ENCODE results near the gene SFTPB. TPM values are rescaled to one million over a fixed set of nuclear protein-coding genes. Genes with fewer than 3 reads are reported as not detected.

The SFTPB gene
- total and polyA plus RNA-seq, 8 donors, result 0.14 to 4,040 (median 1.8) TPM; not detected in 1

- TF ChIP-seq EP300 (IDR thresholded peaks at IDR 0.05), result no peak
- TF ChIP-seq CTCF (IDR thresholded peaks at IDR 0.05), result peak in 6 of 7 experiments; percentile 33 to 99 (median 96)
- TF ChIP-seq POLR2AphosphoS5 (IDR thresholded peaks at IDR 0.05), result peak in 1 of 3 donors; percentile 69
- no peak for TF ChIP-seq POLR2A (IDR thresholded peaks at IDR 0.05)
- intact Hi-C loops (cut with DNase I; ENCODE audit: low total_unique reads), result no loop called here
These were observed 11.0 kb upstream of the SFTPB start for GRCh38 chr2:85678794-85679672.

GRCh38 chr2:85678377-85678776 is 10.4 kb upstream of the SFTPB start:
- peak overlapping the region in 3 of 5 donors; percentile 25 to 55 (median 50) for H3K27ac ChIP-seq
- no peak for DNase-seq

More at GRCh38 chr2:85678794-85679672, 11.0 kb upstream of the SFTPB start:
- 15 to 21% (median 16%) methylated on average over 11 to 25 of the region's 25 CpGs for WGBS, 5 donors
- no peaks in the 10 kb centered on the region for H3K9me3 ChIP-seq
- H3K27ac ChIP-seq, result peak overlapping the region in 3 of 5 donors; percentile 25 to 55 (median 50)
- peaks cover 12 to 18% (median 14%) of the 10 kb centered on the region in 4 donors for H3K4me1 ChIP-seq
- peak overlapping the region in 3 of 4 donors; percentile 1 to 22 (median 15) for H3K4me3 ChIP-seq
- no peaks in the 10 kb centered on the region for H3K27me3 ChIP-seq
- peak; percentile 94 to 98 for DNase-seq
- no peaks in the 10 kb centered on the region for H3K36me3 ChIP-seq

DNA sequence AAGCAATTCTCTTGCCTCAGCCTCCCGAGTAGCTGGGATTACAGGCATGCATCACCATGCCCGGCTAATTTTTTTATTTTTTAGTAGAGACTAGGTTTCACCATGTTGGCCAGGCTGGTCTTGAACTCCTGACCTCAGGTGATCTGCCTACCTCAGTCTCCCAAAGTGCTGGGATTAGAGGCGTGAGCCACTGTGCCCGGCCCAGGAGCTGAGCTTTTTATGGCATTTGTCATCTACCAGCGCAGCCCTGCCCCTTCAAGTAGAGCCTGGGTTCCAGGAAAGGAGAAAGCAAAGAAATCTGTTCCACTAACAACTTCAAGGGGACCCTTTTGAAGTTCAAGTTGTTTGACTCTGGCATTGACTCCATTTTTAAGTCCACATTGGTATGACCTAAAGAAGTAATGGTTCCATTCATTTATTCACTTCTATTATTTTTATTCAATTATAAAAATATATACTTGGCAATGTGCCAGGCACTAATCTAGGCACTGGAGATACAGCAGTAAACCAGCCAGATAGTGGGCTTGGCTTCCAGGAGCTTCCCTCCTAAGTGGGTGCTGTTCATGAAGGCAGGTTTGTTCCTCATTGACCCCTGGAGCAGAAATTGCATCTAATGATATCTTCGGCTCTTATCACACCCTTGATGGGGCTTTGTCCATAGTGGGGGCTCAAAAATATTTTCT is 8.0 kb upstream of the SFTPB start:
- Histone ChIP-seq H3K9me3 (no peaks in the 10 kb centered on the region), H3K4me1 (peaks cover 12 to 18% (median 14%) of the 10 kb centered on the region in 4 donors), H3K4me3 (no peak overlapping the region), H3K36me3 (no peaks in the 10 kb centered on the region), H3K27me3 (no peaks in the 10 kb centered on the region), H3K27ac (no peak overlapping the region)
- WGBS, 5 donors, result 83 to 88% (median 86%) methylated on average over 6 of the region's 6 CpGs
- intact Hi-C loops (cut with DNase I; ENCODE audit: low total_unique reads), result no loop called here
- DNase-seq, result no peak
- TF ChIP-seq POLR2AphosphoS5 (IDR thresholded peaks at IDR 0.05), result no peak
- no peak for TF ChIP-seq POLR2A (IDR thresholded peaks at IDR 0.05)
- no peak for TF ChIP-seq EP300 (IDR thresholded peaks at IDR 0.05)
- no peak for TF ChIP-seq CTCF (IDR thresholded peaks at IDR 0.05)

More at GRCh38 chr2:85678377-85678776, 10.4 kb upstream of the SFTPB start:
- H3K4me3 ChIP-seq, result no peak overlapping the region
- peaks cover 12 to 18% (median 14%) of the 10 kb centered on the region in 4 donors for H3K4me1 ChIP-seq
- H3K36me3 ChIP-seq, result no peaks in the 10 kb centered on the region
- WGBS, 5 donors, result 64 to 76% (median 70%) methylated on average over 3 of the region's 3 CpGs
- no peaks in the 10 kb centered on the region for H3K27me3 ChIP-seq
- TF ChIP-seq EP300 (IDR thresholded peaks at IDR 0.05), result no peak
- TF ChIP-seq POLR2A (IDR thresholded peaks at IDR 0.05), result no peak
- no peak for TF ChIP-seq POLR2AphosphoS5 (IDR thresholded peaks at IDR 0.05)
- TF ChIP-seq CTCF (IDR thresholded peaks at IDR 0.05), result no peak
- H3K9me3 ChIP-seq, result no peaks in the 10 kb centered on the region
- intact Hi-C loops (cut with DNase I; ENCODE audit: low total_unique reads), result no loop called here

DNA sequence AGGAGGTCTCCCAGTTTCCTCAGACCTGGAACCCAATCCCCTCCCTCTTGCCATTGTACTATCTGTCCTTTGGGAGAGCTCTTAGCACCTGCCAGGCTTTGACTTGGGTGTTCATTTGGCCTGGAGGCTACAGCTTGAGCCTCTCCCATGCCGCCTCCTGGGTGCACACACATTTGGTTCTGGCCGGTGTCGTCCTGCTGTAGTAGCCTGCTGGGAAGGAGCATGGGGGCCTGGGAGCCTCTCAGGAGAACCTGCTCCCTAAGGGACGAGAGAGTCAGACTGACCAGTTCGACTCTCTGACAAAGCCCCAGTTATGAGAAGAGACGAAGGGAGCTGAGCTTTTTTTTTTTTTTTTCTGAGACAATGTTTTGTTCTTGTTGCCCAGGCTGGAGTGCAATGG is 7.4 kb upstream of the SFTPB start:
- Histone ChIP-seq H3K4me3 (no peak overlapping the region), H3K27ac (no peak overlapping the region), H3K4me1 (peaks cover 12 to 18% (median 14%) of the 10 kb centered on the region in 4 donors), H3K36me3 (no peaks in the 10 kb centered on the region), H3K9me3 (no peaks in the 10 kb centered on the region), H3K27me3 (no peaks in the 10 kb centered on the region)
- 91 to 93% (median 91%) methylated on average over 6 of the region's 6 CpGs for WGBS, 5 donors
- TF ChIP-seq EP300 (IDR thresholded peaks at IDR 0.05) (no peak), POLR2A (IDR thresholded peaks at IDR 0.05) (no peak), CTCF (IDR thresholded peaks at IDR 0.05) (no peak), POLR2AphosphoS5 (IDR thresholded peaks at IDR 0.05) (no peak)
- DNase-seq, result no peak
- intact Hi-C loops (cut with DNase I; ENCODE audit: low total_unique reads), result no loop called here
